Stimulated activated CD8-positive, alpha-beta memory T cell treated with anti-CD3 and anti-CD28 coated beads, Interleukin-2, amount 100 ng/mL, for 1 hour (primary cell): ENCODE measurements around the gene UMAD1.

Experiments
- DNase-seq, 2 donors: peaks; one replicate each; pipeline ENCODE4 v3.0.0-alpha.2; 2020; ENCODE audit warnings: low read depth in 2 of 2

UMAD1 gene

DNA sequence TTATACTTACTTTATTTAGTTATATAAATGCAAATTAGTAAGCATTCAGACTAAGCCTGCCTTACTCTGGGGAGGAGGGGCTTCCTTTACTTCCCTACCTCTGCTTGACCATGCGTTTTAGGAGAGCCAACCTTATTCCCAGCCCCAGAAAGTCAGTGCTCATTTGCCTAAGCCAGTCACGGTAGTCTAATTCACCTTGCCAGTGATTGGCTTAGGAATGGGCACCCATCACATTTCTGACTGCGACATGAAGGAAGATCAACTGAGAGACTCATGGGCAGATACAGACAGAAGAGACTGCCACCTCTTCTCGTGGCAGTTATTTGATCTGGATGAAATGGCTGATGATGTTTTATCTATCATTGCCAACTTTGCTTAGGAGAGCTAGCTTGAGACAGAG, 48.4 kb downstream of the UMAD1 start:
- no peak for DNase-seq

- no peak for DNase-seq
Observed at GRCh38 chr7:7693881-7694280, 53.3 kb downstream of the UMAD1 start.

- DNase-seq = no peak
Observed at GRCh38 chr7:7694542-7694941, 54.0 kb downstream of the UMAD1 start.

DNA sequence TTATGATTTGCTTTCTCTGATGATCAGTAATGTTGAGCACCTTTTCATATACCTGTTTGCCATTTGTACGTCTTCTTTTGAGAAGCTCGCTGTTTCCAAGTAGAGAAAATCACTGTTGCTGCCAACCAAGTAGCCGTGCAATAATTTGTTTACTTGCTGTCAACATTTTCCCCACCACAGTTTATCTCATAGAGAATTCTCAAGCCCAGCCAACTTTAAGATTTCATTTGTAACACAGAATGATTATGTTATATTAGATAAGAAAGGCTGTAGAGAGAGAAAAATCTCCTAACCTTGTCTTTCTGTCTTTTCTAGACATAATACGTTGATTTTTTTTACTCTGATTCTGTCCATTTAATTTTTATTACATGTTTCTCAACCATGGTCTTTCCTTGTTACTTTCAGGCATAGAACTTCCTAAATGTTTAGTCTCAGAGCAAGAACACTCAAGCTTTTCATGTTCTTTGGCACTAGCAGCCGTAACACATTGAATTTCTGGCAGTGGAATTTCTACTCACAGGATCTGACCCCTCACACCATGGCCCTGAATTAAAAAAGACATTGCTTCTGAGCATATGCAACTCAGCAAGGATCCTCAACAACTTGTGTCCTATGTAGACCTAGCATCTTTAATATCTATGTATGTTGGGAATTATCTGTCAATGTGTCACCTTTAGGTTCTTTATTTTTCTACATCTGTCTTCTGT, 54.7 kb downstream of the UMAD1 start:
- DNase-seq = no peak

DNA sequence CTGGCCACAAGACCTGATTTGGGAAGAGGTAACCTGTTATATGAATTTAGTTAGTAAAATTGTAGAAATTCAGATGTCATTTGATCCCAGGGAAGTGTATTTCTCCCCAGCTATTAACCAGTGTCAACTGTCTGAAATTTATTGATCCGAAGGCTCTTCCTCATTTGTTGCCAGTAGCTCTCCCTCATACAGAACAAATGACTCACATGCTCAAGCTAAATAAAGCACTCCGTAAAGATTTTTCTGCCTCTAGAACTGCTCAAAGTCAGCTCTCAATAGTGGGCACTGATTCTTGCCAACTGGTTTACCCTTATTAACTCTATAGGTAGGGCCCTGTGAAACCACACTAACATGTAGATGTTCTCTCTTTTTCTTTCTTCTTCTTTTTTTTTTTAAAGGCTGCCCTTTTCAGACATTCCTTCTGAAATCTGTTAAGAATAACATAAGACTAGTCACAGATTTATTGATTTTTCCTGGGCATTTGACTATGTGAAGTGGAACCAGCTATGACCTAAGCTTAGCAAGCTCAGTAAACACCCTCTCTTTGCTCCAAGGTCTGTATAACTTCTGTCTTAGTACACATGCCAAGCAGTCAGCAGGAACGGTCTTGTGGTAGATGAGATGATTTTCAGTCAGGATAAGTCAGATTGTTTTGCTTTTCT, 56.0 kb downstream of the UMAD1 start:
- DNase-seq = no peak

DNA sequence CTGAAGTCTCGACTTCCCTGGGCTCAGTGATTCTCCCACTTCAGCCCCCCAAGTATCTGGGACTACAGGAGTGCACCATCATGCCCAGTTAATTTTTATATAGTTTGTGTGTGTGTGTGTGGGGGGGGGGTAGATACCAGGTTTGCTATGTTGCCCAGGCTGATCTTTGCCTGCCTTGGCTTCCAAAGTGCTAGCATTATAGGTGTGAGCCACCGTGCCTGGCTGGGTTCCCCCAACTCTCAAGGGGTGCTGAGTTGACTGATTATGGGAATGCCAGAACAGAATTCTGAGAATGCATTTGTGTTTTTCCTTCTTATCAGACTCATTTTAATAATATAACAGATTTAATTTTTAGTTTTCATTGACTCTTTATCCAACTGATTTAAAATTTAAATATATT, 58.4 kb downstream of the UMAD1 start:
- DNase-seq = no peak

DNA sequence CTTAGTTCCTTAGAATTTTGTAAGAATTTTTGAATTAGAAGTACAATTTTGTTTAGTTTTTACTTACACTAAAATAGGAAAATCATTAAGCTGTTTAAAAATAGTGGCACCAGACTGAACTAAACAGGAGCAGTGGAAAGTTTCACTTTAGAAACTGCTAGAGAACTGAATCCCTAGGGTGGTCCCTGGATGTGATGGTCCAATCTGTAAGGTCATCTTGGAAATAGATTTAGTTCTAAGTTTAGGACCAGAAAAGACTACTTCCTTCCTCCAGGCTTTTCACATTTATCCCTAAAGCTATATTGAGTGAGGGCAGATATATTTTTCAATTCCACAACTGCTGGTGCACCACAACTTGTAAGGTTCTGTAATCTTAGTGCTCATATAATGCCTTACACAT, 58.8 kb downstream of the UMAD1 start:
- DNase-seq = no peak

GRCh38 chr7:7699970-7700369, 59.4 kb downstream of the UMAD1 start:
- no peak for DNase-seq

DNA sequence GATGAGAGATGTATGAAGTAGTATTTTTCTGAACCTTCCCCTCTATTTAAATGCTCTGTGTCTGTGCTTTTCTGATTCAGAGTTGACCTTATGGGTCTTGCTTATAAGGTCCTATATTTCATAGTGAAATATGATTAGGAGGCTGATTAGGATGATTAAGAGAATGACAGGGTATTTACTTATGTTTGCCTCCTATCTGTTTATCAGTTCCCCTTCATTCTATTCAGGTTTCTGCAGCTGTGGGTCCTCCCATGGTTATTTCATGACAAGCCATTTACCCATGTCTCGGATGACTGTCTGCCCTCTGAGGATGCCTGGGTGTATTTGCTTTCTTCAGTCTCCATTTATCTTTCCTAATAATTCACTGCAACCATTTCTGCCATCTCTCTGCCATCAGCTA, 61.0 kb downstream of the UMAD1 start:
- no peak for DNase-seq

DNA sequence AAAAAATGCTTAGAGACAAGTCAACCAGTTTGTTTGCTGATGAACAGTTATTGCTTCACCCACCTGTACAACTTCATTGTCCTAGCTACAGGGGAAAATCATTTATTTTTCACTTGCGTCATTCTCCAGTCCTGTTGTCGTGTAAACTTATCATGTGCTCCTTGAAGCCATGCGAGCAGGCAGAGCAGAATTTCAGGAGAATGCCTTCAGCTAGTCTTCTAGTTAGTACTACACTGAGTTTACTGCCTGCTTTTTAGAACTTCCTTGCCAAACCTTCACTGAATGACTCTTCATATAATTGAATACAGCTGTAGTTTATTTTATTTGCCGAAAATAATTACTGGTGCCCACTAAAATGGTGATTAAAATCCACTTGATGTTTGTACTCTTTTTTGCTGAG, 62.3 kb downstream of the UMAD1 start:
- DNase-seq = no peak

- DNase-seq = no peak
Observed at GRCh38 chr7:7703427-7703826, 62.9 kb downstream of the UMAD1 start.

GRCh38 chr7:7704867-7705266, 64.3 kb downstream of the UMAD1 start:
- no peak for DNase-seq

GRCh38 chr7:7705318-7705717, 64.8 kb downstream of the UMAD1 start:
- no peak for DNase-seq

GRCh38 chr7:7706101-7706511, 65.6 kb downstream of the UMAD1 start:
- DNase-seq = no peak

GRCh38 chr7:7706556-7707172, 66.1 kb downstream of the UMAD1 start:
- no peak for DNase-seq

GRCh38 chr7:7707246-7707645, 66.7 kb downstream of the UMAD1 start:
- no peak for DNase-seq

DNA sequence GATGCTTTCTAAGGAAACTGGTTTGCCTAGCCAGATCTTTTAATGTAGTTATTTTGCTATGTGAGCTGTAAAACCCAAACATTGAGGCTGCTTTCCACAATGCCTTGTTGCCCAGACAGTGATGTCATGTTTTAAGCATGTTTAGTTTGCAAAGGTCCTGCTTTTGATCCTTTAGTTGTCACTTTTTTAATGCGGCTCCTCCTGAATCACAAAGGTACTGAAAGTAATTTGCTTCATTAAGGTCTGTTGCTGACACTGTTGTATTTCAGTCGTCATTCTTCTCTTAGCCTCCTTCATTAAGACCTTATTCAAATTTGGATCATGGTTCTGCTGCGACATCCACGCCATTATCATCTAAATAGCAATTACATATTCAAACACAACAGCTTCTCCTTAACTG, 67.3 kb downstream of the UMAD1 start:
- no peak for DNase-seq

DNA sequence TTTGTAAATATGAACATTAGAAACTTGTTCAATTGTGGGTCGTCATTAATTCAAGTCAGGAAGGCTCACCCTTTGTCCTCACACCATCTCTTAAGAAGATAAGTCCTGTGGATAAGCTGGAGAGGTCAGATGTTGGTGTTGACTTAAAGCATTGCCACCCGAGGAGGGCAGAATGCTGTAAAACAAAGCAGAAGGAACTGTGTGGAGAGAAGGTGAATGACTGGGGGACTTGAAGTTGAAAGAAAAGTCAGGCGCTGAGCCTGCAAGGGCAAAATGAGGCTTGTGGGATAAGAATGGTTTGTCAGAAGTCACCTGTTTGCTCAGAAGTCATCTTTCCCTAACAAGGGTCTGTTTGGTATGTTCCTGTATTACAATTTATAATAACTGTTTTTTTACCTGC, 68.7 kb downstream of the UMAD1 start:
- DNase-seq = no peak

DNA sequence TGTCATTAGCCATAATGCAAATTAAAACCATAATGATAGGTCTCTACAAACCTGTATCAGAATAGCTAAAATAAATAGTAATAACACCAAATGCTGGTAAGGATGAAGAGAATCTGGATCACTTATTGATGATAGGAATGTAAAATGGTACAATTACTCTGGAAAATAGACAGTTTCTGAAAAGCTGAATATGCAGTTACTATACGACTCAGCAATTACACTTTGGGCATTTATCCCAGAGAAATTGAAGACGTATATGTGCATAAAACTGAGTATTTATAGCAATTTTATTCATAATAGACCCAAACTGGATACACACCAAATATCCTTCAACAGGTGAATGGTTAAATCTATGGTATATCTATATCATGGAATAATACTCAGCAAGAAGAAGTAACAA, 69.9 kb downstream of the UMAD1 start:
- DNase-seq = no peak

DNA sequence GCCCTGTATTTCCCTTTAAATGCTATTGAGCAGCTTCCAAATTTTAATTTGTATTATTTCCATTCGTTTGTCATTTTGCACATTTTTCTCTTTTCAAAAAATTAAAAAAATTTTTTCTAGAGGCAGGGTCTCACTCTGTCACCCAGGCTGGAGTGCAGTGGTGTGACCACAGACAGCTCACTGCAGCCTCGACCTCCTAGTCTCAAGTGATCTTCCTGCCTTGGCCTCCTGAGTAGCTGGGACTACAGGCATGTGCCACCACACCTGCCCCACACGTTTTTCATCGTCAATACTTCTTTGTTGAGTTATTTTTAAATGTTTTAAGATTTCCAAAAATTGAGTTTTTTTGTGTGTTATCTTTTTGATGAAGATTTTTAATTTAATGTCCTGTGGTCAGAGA, 73.2 kb downstream of the UMAD1 start:
- DNase-seq = no peak

DNA sequence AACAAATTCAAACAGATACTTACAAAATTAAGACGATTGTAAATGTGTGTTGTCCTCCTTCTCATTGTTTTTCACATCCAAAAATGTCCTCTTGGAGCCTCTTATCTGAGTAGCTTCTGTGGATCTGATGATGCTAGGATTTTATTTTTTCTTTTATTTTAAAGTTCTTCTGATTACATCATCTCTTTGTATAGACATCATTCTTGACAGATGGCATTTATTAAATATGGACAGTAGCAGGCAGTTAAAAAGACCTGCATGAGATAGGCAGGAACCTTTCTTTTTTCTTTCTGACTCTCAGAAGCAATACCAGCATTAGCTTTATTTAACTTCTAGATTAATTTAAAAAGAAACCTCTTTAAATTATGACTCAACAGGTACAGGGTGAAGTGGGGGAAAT, 77.9 kb downstream of the UMAD1 start, which contains the start of gene RPA3:
Gene RPA3 (minus strand): TSS at position 116 of the 400 bp plus-strand sequence. CDS start 78,189 bp downstream, outside the sequence.
- no peak for DNase-seq

- DNase-seq = no peak
Observed at GRCh38 chr7:7719236-7719635, 78.7 kb downstream of the UMAD1 start.

- DNase-seq = no peak
Observed at GRCh38 chr7:7720193-7720592, 79.6 kb downstream of the UMAD1 start.
